Psoas muscle (tissue), 8 donors: ENCODE data around the gene ITIH5. TPM values are rescaled to one million over a fixed set of nuclear protein-coding genes. Genes with fewer than 3 reads are reported as not detected.

ENCODE experiments used
- ATAC-seq, 4 donors: fragments of 200-7000 bp; cut with Tn5 transposase; one replicate each; pipeline ENCODE4 v1.9.1; 2020; ENCODE audit warnings: moderate library complexity in 3 of 4, mild to moderate bottlenecking in 2 of 4
- DNase-seq, 2 donors: peaks; one replicate each; pipeline ENCODE4 v3.0.0-alpha.2; 2020
- H3K27ac ChIP-seq: fragments of 200-600 bp; one replicate; pipeline ENCODE4 v1.8.0; 2022
- H3K27me3 ChIP-seq, 3 donors: fragments of 200-600 bp in 1 of 3; one replicate each; pipeline versions ENCODE4 v1.6.1 to v1.8.0; 2013 to 2022; ENCODE audit warnings: low read length in 2 of 3, mild to moderate bottlenecking in 2 of 3, moderate library complexity in 1 of 3; ENCODE audit not compliant: insufficient read depth in 3 of 3
- H3K36me3 ChIP-seq, 2 donors: fragments of 200-600 bp in 1 of 2; one replicate each; pipeline versions ENCODE4 v1.6.1 to v1.8.0; 2013 to 2022; ENCODE audit warnings: low read depth in 1 of 2, mild to moderate bottlenecking in 1 of 2, moderate library complexity in 1 of 2; ENCODE audit not compliant: insufficient read depth in 1 of 2
- H3K4me1 ChIP-seq: fragments of 200-600 bp; one replicate; pipeline ENCODE4 v1.8.0; 2022
- H3K4me3 ChIP-seq: fragments of 200-600 bp; one replicate; pipeline ENCODE4 v1.8.0; 2022; ENCODE audit warnings: mild to moderate bottlenecking
- H3K9me3 ChIP-seq: fragments of 200-600 bp; one replicate; pipeline ENCODE4 v1.8.0; 2022
- WGBS, 3 donors: extraction: QIAGEN DNeasy Blood & Tissue Kit; methylation state at CpG; one replicate each; pipeline versions ENCODE4 v1.1.6 to v1.1.7; 2013; 5-methylcytosine and 5-hydroxymethylcytosine counted together
- intact Hi-C, 2 donors: fragments of 100-400 bp; cut with DNase I; formaldehyde crosslinking; loops; one replicate each; pipeline versions ENCODE4 v1.11.0 to v1.14.2; 2022
- polyA plus RNA-seq, 3 donors: library from polyadenylated mRNA; stranded (reverse); fragments of 200-250 nt; gene quantifications; one replicate each; pipeline ENCODE4 v1.2.3, GENCODE V29; 2013
- total RNA-seq, 4 donors: library from RNA; stranded (reverse); fragmentation: NEBNext Ultra II Directional in 2 of 4; extraction: Animal tissue kit (Norgen Biotek cat#: 25700) in 2 of 4; gene quantifications; one replicate each; pipeline versions ENCODE4 v1.2.1 to v1.2.4, GENCODE V29; 2021 to 2023
- TF ChIP-seq, protein P1 (sequence below): fragments of 200-600 bp; IDR thresholded peaks from one replicate; pipeline ENCODE4 v1.8.0; 2022; ENCODE audit warnings: antibody characterized with exemption
- donor health status: healthy with polysubstance abuse.
- donor health status: DM: no; HTN: no; CAD: no; lungs with moderate emphysema.
- donor health status: Bipolar disorder and iron deficiency.
- donor health status: healthy.
- donor health status: DM: yes; HTN: yes; CAD: no.
- donor health status: DM: no; HTN: no; CAD: no.
- donor health status: DM: no; HTN: no; CAD: no.
- donor health status: DM: yes; HTN: yes; CAD: no.

The ITIH5 gene
- total and polyA plus RNA-seq, 7 donors = 1.3 to 13.0 (median 2.9) TPM

DNA sequence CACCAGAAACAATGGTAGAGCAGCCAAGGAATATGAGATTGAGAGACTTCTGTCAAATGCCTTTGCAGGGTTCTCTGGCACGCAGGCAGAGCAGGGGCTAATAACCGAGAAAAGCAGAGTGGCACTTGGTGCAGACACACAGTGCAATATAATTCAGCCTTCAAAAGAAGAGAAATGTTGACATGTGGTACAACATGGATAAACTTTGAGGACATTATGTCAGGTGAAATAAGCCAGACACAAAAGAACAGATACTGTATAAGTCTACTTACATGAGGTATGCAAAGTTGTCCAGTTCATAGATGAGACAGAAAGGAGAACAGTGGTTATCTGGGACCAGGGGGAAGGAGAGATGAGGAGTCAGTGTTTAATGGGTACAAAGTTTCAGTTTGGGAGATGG is 41.8 kb downstream of the ITIH5 start:
- Histone ChIP-seq H3K27me3 (no peaks in the 10 kb centered on the region), H3K36me3 (no peaks in the 10 kb centered on the region), H3K4me1 (no peaks in the 10 kb centered on the region), H3K27ac (no peak overlapping the region), H3K9me3 (no peaks in the 10 kb centered on the region), H3K4me3 (no peak overlapping the region)
- 75 to 96% (median 79%) methylated on average over 2 of the region's 2 CpGs for whole genome bisulfite sequencing, 3 donors
- ATAC-seq (no peak), DNase-seq (no peak)
- TF ChIP-seq, protein P1, sequence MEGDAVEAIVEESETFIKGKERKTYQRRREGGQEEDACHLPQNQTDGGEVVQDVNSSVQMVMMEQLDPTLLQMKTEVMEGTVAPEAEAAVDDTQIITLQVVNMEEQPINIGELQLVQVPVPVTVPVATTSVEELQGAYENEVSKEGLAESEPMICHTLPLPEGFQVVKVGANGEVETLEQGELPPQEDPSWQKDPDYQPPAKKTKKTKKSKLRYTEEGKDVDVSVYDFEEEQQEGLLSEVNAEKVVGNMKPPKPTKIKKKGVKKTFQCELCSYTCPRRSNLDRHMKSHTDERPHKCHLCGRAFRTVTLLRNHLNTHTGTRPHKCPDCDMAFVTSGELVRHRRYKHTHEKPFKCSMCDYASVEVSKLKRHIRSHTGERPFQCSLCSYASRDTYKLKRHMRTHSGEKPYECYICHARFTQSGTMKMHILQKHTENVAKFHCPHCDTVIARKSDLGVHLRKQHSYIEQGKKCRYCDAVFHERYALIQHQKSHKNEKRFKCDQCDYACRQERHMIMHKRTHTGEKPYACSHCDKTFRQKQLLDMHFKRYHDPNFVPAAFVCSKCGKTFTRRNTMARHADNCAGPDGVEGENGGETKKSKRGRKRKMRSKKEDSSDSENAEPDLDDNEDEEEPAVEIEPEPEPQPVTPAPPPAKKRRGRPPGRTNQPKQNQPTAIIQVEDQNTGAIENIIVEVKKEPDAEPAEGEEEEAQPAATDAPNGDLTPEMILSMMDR = no peak
- intact Hi-C loops = no loop called here

DNA sequence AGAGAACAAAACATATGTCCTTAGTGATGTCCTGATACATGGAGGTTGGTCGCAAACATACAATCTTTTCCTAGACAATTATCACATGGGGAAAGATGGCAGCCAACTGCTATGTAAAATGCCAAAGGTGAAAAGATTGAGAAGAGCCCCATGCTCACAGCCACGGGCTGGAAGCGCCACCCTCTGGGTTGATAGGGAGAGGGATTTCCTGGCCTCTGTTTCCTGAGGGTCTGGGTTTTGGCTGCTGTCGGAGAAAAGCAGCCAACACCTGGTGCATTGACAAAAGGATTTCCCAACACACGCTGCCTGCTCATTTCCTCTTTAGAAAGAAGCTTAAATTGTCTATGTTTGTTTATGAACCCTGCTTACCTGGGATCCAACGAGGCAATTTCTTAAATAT is 43.8 kb downstream of the ITIH5 start:
- TF ChIP-seq, protein P1 = no peak
- 41 to 53% (median 45%) methylated on average over 6 of the region's 6 CpGs for WGBS, 3 donors
- DNase-seq = no peak
- no peaks in the 10 kb centered on the region for H3K36me3 ChIP-seq
- no peak overlapping the region for H3K27ac ChIP-seq
- no peaks in the 10 kb centered on the region for H3K9me3 ChIP-seq
- intact Hi-C loops = no loop called here
- H3K4me3 ChIP-seq = no peak overlapping the region
- H3K4me1 ChIP-seq = peaks cover 5% of the 10 kb centered on the region
- H3K27me3 ChIP-seq = no peaks in the 10 kb centered on the region
- ATAC-seq = no peak

DNA sequence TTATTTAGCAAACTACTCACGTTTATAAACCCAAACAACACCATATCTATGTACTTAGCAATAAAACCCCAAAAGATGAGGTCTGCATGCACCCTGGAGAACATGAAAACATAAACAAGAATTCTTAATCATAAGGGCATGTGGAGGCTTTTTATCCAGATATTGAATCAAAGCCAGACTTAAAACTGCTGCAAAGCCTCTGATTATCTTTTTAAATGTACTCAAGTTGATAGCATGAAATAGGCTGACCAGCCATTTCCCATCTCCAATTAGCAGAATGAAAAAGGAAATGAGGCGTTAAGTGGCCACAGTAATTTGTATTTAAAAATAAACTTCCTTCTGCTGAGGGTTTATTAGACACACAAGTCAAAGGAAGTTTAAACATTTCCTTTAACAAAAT is 48.3 kb downstream of the ITIH5 start:
- ATAC-seq (no peak), DNase-seq (no peak)
- WGBS, 3 donors = 35 to 42% (median 41%) methylated on average over 2 of the region's 2 CpGs
- TF ChIP-seq, protein P1 = no peak
- H3K4me1 ChIP-seq = peaks cover 5% of the 10 kb centered on the region
- H3K4me3 ChIP-seq = no peak overlapping the region
- H3K36me3 ChIP-seq = no peaks in the 10 kb centered on the region
- H3K27ac ChIP-seq = no peak overlapping the region
- no peaks in the 10 kb centered on the region for H3K9me3 ChIP-seq
- H3K27me3 ChIP-seq = no peaks in the 10 kb centered on the region
- intact Hi-C loops = no loop called here

DNA sequence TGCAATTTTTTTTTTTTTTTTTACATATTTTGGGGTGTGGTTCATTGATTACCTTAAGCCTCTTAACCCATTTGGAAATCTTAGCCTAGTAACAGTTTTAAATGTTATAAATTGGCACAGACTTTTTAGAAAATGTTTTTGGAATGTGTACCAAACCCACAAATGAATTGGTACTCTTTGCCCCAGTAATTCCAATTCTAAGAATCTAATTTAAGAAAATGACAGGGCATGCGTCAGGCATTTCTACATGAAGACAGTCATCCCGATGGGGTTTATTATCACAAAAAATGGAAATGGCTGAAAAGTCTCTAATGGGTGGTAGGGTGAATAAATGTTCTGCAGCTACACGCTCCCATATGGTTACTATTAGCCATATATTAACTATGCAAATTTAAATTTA is 54.9 kb downstream of the ITIH5 start:
- ATAC-seq (no peak), DNase-seq (no peak)
- no peak overlapping the region for H3K27ac ChIP-seq
- H3K4me3 ChIP-seq = no peak overlapping the region
- no peaks in the 10 kb centered on the region for H3K27me3 ChIP-seq
- intact Hi-C loops = no loop called here
- TF ChIP-seq, protein P1 = no peak
- WGBS, 3 donors = 76 to 82% (median 81%) methylated on average over 3 of the region's 3 CpGs
- no peaks in the 10 kb centered on the region for H3K9me3 ChIP-seq
- H3K4me1 ChIP-seq = peaks cover 5% of the 10 kb centered on the region
- H3K36me3 ChIP-seq = no peaks in the 10 kb centered on the region

DNA sequence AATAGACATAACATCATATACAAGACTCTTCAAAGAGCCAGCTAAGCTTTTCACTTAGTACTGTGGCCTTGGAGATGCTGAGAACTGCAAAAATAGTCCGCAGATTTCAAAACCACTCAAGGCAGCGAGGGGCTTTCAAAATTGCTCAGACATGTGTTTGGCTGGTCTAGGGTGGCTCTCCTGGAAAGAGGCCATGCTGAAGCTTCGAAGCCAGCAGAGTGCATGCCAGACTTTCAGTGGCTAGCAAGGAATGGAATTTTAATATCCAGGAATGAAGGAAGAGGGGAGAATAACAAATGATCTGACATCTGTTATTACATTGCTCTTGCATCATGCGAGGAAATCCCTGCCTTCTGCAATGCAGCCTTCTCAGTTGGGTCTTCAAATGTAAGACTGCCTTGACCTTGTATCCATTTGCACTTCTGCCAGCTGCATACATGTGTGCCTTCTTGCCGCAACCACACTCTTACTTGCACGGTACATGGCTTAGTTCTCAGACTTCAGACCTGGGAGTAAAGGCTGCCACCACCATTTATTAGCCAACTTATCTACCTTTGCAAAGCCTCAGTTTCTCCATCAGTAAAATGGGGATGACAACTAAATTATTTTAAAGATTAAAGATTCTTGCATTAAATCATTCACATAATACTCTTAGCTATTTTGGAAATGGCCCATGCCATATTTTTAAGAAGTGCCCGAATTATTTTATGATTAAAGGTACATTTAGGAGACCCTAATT is 55.9 kb downstream of the ITIH5 start:
- Histone ChIP-seq H3K4me1 (peaks cover 5% of the 10 kb centered on the region), H3K27ac (no peak overlapping the region), H3K36me3 (no peaks in the 10 kb centered on the region), H3K4me3 (no peak overlapping the region), H3K9me3 (no peaks in the 10 kb centered on the region), H3K27me3 (no peaks in the 10 kb centered on the region)
- TF ChIP-seq, protein P1 = no peak
- peak; percentile 70 to 80 for DNase-seq
- WGBS, 3 donors = 33 to 40% (median 37%) methylated on average over 7 of the region's 7 CpGs
- intact Hi-C loops = no loop called here
- ATAC-seq = peak; percentile 67 to 88 (median 78)
